GM19193 (cell line): Measurements from ENCODE around the gene CEP57L1.

ENCODE experiments used
- POLR2A ChIP-seq: IDR thresholded peaks from 4 replicates; pipeline ENCODE4 v1.6.1; 2011; ENCODE audit not compliant: insufficient read depth, insufficient read length; ENCODE audit errors: extremely low read depth

The CEP57L1 gene

DNA sequence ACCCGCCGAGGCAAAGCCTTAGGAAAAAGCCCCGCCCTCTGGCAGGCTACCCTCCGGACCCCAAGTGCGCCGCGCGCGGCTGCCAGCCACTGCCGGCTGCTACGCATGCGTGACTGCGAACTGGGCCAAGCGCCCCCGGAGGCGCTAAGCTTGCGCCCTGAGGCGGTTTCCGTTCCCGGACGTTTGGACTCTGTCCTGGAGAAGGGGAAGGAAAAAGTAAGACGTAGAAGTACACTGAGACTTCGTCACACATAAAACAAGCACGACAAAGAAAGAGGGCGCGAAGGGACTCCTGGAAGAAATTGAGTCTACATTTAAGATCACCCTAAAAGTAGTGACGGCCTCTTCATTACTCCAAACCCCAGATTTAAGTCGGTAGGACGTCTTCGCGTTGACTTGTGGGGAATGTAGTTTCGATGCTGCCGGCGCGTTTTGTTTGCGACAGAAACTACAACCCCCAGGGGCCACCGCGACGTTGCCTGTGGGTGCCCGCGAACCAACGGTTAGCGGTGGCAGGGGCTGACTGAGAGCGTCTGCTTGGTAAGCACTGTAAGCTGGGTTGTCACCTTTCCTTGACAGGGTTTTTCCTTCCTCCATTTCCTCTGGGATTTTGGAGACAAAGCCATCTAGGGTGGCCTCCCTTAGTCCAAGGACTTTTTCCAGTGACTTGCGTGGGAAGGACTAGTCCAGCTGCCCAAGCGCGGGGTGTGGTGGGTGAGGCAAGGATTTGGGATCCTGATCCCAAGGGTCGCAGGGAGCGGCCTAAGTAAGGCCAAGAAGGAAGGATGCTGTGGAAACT is at the start of gene CEP57L1:
CEP57L1 (plus strand) TSS at position 472 of the 799 bp plus-strand sequence. CDS start 49,715 bp downstream, outside the sequence.
- TF ChIP-seq POLR2A: peak; percentile 65

DNA sequence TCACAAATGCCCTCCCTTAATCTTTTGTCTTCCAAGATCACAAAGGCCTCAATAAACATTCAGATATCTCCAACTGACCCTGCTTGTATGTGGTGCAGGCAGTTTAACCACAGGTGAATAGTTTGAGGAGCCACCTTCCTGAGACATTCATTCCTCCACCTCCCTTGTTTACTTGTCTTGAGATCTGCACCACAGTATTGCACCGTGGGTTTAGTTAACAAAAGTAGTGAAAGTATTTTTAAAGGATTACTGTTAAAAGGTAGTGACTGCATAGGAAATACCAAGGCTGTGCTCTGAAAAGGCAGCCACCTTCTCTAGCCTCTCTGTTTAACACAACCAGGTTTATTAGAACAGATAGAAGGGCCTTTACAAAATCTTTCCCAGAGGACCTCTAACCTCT is 47.1 kb upstream of the CEP57L1 start:
- TF ChIP-seq POLR2A: no peak

DNA sequence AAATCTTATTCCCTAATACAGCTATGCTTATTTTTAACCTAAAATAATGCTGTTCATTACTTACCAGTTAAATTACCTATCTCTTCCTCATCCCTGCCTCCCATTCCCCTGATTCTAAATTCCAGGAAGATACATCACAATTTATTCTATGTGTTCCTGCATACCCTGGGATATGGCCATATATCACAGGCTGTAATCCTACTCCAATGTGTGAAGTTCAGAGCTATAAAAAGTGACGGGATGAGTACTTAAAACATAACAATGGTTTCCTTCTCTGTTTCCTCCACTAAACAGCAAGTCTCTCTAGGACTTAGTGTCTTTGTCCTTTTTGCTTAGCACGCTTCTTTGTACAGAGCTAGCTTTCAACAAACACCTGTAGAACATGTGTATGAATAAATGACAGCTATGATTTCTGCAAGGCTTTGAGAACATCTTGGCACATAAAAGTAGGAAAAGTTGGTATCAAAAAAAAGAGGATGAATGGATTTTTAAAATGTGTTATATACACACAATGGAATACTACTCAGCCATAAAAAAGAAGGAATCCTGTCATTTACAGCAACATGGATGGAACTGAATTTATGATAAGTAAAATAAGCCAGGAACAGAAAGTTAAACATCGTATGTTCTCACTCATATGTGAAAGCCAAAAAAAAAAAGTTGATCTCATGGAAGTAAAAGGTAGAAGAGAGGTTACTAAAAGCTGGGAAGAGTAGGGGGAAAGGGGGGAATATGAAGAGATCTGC is 46.5 kb upstream of the CEP57L1 start:
- TF ChIP-seq POLR2A: no peak

DNA sequence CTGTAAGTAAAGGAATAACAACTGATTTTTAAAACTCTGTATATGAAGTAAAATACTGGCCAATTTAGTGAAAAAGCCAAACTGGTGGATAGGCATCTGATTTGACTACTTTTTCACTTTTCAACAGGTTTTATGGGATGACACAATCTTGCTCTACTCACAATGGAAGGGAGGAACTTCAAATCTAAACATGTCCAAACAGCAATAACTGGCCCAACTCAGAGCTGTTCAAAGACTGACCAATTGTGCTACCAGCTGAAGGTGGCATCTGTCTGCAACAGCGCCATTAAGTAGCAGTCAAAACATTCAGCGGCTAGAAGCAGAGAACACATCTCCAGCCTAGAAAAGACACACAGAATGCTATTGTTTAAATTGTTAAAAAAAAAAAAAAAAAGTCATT is 45.3 kb upstream of the CEP57L1 start:
- no peak for TF ChIP-seq POLR2A

DNA sequence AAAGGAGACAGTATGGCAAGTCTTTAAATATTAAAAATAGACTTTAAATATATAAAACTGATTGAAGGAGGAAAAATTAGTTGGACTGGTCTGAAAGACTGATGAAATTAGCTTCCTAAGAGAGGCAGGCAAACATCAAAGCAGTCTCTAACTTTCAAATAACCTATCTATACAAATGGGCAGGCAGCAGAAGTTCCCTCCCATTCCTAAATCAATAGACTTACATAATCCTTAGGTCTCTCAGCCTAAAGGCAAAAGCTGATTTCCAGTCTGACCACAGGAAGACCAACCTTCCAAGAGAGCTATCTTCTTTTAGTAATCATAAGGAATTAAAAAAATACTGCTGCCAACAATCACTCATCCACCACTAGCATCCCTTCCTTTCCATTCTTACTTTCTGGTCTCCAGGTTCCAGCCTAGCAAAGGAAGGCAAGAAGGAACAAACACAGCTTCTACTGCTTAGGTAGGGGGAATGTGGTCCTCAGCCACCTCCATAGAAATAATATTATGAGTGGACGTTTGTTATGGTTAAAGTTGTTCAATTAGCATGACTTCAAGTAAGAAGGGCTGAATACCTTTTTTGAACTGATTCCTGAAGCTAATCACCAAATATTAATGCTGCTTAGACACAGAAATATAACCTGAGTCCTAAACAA is 44.7 kb upstream of the CEP57L1 start:
- TF ChIP-seq POLR2A: no peak

DNA sequence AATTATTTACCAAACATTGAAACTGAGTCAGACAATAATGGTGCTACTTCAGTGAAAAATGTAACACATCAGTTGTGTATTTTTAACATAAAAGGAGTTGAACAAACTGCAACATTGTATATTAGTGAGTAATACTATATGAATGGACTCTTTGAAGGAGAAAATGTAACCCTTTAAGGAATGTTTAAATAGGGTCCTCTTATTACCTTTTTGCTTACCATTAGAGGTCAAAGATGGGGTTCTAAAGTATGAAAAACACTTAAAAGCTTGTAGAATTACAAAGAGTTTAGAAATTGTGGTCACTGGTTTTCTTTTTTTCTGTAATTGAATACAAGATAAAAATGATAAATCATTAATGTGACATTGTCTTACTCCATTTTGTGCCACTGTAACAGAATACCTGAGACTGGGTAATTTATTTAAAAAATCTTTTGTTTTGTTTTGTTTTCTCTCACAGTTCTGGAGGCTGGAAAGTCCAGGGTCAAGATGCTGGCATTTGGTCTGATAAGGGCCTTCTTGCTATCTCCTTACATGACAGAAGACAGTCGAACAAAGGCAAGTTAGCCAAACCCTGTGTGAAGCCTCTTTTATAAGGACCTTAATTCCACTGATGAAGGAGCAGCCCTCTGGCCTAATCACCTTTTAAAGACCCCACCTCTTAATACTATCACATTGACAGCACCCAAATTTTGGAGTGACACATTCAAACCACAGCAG is 43.8 kb upstream of the CEP57L1 start:
- no peak for TF ChIP-seq POLR2A

DNA sequence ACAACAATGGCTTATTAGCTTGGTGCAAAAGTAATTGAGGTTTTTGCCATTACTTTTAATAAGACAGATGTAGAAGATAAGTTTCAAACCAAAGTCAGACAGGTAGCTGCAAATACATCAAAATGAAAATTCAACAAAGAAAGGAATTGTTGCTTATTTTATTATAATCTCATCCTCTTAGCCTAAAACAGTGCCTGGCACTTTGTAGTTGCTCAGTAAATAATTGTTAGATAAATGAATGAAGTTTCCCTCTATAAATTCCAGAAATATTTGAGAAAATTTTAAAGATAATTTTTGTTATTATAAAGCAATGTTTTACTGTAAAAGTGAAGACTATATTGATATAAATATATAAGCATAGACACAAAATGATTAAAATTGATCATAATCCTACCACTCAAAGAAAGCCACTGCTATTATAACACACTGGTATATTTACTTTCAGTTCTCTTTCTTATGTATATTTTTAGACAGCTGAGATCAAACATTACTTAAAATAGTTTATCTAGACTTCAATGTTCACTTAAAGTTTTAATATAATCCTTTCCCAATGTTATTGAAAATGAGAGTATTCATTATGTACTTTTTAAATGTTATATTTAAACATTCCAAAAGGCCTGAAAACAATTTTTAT is 43.2 kb upstream of the CEP57L1 start:
- no peak for TF ChIP-seq POLR2A

DNA sequence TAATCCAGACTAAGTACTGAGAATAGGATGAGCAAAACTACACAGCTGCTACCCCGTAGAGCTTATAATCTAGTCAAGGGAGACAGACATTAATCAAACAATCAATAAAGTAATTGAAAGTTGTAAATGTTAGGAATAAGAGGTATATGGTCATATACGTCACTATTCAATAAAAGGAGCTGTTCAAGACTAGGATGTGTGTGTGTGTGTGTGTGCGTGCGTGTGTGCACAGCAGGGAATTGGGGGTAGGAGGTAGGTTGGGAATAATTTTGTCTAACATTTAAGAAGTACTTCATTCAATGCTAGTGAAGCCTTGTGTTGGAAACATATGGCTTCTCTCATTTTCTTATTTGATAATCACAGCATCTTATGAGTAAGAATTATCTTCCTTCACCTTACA is 42.5 kb upstream of the CEP57L1 start:
- TF ChIP-seq POLR2A: no peak

DNA sequence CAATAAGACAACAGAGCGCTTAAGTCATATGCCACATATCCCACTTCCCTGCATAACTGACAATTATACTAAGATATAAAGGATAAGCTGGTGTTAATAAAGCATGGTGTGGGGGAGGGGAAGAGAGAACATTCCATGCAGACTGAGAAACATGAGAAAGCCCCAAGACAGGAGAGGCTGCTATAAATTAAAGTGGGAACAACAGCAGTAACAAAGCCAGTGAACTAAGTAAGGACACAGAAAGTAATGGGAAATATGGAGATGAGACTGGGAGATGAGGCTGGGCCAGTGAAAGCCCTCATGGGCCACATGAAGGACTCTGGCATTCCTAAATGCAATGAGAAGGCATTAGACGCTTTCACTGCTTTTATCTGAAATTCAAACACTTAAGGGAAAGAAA is 42.0 kb upstream of the CEP57L1 start:
- no peak for TF ChIP-seq POLR2A

DNA sequence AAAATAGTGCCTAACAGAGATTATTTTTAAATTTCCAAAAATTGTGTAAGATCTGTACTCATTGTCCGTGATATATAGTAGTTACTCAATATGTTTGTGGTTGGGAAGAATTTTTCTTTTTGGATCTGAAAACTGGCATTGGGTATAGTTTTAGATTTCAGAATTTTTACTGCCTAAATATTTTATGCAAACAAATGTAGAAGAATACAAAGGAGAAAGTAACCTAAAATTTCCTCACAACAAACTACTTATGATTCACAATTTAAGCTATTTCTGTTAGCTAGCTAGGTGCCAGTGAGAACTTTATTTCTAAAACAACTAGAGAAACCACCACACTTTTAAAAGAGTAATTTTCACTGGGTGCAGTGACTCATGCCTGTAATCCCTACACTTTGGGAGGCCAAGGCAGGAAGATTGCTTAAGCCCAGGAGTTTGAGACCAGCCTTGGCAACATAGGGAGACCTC is 39.5 kb upstream of the CEP57L1 start:
- no peak for TF ChIP-seq POLR2A

DNA sequence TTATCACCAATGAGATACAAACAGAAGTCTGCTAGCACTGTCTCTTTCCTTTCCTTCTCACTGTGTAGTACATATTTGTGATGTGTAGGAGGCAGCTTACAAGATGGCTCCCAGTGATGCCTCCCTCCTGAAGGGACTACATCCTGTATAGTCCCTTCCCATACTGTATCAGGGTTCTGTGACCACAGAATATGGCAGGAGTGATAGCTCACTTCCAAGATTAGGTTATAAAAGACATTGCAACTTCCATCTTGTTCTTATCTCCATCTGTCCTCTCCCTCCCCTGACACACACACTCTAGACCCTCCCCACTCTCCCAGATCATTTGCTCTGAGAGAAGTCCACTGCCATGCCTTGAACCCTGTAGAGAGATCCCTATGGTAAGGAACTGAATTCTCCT is 38.6 kb upstream of the CEP57L1 start:
- no peak for TF ChIP-seq POLR2A

DNA sequence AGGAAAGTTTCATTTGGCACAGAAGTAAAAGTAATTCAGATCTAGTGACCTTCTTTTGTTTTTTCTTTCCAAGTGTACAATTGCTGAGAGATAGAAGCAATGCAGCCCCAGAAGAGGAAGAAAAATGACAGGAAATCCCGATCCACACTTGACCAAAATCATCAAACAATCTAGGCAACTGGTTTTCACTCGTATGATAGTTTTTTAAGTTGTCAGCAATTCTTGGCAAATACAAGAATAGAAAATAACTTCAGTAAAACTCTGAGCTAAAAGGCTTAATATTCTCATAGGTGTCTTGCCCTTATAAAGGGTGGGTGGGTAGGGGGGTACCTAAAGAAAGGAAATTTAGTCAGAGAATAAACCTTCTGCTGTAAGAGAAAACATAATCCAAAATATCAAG is 36.7 kb upstream of the CEP57L1 start:
- TF ChIP-seq POLR2A: no peak

DNA sequence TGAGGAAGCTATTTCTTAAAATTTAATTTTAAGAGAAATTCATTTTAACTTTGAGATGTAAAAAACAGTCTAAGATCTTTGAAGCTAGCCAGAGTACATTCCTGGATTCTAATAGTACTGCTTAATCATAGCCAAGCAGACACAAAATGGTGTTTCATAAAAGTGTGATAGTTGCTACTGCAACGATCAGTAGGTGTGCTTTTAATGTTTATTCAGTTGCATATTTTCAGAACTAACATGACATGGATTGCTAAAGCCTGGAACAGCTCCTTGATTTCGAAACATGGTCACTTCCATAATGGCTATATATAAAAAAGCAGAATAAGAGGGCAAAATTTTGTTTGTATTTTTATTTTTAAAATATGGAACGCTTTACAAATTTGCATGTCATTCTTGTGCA is 36.2 kb upstream of the CEP57L1 start:
- no peak for TF ChIP-seq POLR2A

DNA sequence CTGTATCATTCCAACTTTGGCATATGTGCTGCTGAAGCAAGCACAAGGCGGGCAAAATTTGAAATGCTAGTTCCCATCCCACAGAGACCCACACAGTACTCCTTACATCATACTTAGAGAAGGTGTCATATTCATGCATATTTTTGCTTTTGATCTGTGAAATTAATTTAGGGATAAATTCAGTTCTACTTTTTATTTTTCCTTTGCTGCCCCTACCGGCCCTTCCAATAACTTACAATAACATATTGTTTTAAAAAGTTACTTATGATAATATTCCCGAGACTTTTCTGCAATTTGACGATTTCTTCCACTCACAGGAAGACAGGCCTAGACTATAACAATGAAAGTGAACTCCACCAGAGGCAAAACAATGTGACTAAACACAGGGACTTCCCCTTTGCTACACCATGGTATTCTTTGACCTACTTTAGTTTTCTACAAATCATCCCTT is 35.7 kb upstream of the CEP57L1 start:
- no peak for TF ChIP-seq POLR2A
